DMS 273 (cell line): ENCODE results near the gene NECAP2.
"Not testable (repeated sequence)": the region's sequence is repeated elsewhere in the genome, so short reads cannot be mapped to it uniquely, and the experiment has no call there.

Experiments used
- DNase-seq: peaks from one replicate; lab custom pipeline; 2025; ENCODE audit not compliant: unreplicated experiment; lab: John Stamatoyannopoulos, UW

NECAP2 gene

DNA sequence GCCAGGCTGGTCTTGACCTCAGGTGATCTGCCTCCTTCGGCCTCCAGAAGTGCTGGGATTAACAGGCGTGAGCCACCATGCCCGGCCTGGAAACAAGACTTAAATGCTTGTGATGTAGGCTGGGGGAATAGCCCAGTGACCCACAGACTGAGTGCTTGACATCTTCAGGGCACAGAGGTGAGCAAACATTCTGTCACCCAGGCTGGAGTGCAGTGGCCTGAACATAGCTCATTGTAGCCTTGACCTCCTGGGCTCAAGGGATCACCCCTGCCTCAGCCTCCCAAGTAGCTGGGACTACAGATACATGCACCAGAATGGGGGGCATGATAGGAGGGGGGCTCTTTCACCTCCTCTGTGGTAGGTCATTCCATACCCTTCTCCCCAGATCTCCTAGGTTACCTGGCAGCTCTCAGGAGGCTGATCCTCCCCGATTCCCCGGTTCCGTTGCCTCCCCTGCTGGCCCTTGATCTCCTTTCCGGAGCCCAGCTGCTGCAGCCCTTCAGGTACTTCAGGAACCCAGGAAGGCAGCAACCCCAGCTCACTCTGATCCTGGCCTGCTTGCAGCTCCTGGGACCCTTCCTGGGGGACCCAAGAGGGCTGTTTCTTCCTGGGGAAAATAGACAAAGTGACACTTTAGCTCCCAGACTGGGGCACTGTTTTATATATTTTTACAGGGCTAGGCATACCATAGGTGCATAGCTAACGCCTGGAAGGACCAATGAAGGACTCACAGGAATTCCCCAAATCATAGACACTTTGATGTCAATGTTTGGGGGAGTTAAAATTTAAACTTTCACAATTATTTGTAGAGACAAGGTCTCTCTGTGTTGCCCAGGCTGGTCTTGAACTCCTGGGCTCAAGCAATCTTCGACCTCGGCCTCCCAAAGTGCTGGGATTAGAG, 15.1 kb upstream of the NECAP2 start:
- no peak for DNase-seq

- DNase-seq = peak; percentile 50
These were observed 9.9 kb upstream of the NECAP2 start for GRCh38 chr1:16430606-16431005.

- DNase-seq = no peak
These were observed 7.5 kb upstream of the NECAP2 start for GRCh38 chr1:16433030-16433429.

DNA sequence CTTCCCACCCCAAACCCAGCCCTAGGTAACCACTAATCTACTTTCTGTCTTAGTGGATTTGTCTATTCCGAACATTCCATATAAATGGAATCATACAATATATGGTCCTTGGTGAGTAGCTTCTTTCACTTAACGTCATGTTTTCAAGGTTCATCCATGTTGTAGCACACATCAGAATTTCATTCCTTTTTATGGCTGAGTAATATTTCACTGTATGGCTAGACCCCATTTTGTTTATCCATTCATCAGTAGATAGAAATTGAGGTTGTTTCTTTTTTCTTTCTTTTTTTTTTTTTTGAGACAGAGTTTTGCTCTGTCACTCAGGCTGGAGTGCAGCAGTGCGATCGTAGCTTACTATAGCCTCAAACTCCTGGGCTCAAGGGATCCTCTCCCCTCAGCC, 6.5 kb upstream of the NECAP2 start:
- no peak for DNase-seq

GRCh38 chr1:16434501-16434900, 6.0 kb upstream of the NECAP2 start:
- no peak for DNase-seq

DNA sequence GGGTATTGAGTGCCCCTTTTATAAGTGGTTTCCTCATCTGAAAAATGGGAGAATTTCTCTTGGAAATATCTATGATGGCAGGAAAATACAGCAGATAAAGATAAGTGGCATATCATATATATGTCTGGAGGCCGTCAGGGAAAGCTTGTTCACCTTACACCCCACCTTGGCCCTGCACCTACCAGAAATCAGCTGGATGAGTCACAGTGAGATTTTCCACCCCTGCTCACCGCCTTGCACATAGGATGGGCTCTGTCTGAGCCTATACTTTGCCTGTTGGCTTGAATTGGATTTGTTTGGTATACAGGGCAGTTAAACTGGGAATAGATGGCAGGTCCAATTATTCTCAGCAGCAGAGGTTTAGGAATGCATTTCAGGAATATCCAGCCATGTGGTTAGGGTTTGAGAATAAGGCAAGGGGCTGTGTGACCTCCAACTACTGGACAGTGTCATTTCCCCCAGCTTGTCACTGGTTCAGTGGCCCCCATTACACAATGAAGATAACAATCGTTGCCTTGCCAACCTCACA, 3.5 kb upstream of the NECAP2 start, which contains the start of gene SPATA21:
Gene SPATA21 (minus strand): TSS at position 479 of the 529 bp plus-strand sequence. CDS start 6,053 bp downstream, outside the sequence.
- DNase-seq = no peak

GRCh38 chr1:16438516-16438915, 2.0 kb upstream of the NECAP2 start:
- no peak for DNase-seq

GRCh38 chr1:16438924-16439323, 1.6 kb upstream of the NECAP2 start:
- DNase-seq = no peak

DNA sequence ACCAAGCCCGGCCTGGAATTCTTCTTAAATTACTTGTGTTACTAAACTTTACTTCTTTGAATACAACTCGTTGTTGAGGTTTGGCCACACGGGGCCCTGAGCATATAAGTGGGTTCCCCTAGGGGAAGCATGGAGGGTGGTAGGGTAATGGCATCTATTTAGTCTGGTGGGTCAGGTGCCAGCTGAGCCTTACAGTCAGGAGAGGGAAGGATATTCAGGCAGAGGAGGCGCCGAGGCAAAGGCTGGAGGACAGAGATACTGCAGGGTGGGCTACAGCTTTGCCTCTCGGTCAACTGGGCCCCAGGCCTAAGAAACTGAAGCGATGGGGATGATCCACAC, 424 bp upstream of the NECAP2 start:
- DNase-seq = peak; percentile 74

- DNase-seq = no peak
These were observed 750 bp downstream of the NECAP2 start for GRCh38 chr1:16441282-16441665.

DNA sequence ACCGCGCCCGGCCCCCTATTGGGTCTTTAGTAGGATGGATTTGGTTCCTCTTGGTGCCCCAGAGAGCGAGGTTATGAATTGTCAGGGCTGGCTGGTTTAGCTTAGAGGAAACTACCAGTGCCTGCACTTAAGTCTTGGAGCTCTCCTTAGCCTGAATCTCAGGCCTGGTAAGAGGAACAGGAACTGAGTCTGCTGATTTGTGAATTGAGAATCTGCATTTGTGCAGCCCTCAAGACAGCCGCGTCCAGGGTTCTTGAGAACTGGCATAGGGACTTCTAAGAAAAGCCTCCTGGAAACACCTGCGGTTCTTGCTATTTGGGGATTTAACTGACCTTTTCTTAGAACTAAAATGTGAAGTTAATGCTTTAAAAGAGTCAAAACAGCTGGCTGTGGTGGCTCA, 1.7 kb downstream of the NECAP2 start:
- no peak for DNase-seq

DNA sequence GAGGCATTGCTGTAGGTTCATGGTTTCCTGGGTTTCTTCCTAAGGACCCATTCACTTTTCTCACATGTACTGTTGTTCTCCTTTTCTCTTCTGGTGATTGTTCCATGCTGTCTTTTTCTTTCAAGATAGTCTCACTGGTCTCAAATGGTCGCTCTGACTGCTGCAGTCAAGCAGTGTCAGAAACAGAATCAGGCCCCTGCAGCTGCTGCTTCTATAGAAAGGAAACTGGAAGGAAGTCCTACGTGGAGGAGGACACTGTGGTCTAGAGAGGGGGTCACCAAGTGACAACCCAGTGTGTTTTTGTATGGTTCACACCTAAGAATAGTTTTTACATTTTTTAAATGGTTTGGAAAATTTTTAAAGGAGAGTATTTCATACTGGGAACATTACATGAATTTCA, 2.4 kb downstream of the NECAP2 start:
- no peak for DNase-seq

DNA sequence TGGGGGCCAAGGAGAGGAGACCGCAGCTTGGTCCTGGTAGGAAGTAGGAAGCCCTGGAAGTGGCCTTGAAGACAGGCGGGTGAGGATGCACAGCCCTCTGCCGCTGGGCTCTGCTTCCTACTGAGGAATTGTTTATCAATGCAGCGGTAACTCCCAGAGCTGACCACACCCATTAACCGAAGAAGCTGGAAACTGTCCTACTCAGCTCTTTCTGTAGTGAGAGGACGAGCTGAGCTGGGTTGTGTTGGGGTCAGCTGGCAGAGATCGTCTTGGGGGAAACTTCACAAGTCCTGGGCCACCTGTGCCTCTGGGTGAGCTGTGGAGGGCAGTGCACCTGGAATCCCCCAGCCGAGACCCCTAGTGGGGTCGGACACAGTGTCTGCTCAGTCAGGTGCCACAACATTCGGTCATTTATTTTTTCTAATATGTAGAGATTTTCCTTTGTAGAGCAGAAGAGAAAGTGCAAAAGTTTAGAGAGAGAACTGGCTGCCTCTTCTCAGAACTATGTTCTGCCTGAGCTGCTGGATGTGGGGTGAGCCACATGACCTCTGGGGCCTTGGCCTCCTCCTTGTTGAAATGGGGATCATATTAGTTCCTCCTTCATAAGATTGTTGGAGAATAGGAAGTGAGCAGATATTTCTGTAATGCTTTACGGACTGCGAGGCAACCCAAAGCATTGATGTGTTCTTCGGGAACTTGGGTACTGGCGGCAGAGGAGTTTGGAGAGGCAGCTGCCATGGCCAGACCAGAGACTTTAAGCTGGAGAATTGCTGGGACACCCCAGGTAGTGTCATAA, 3.6 kb downstream of the NECAP2 start:
- no peak for DNase-seq

- DNase-seq = no peak
These were observed 4.5 kb downstream of the NECAP2 start for GRCh38 chr1:16445052-16445451.

GRCh38 chr1:16446116-16446515, 5.6 kb downstream of the NECAP2 start:
- DNase-seq = no peak

GRCh38 chr1:16447641-16448040, 7.1 kb downstream of the NECAP2 start:
- DNase-seq = no peak

- no peak for DNase-seq
These were observed 8.5 kb downstream of the NECAP2 start for GRCh38 chr1:16449065-16449464.

DNA sequence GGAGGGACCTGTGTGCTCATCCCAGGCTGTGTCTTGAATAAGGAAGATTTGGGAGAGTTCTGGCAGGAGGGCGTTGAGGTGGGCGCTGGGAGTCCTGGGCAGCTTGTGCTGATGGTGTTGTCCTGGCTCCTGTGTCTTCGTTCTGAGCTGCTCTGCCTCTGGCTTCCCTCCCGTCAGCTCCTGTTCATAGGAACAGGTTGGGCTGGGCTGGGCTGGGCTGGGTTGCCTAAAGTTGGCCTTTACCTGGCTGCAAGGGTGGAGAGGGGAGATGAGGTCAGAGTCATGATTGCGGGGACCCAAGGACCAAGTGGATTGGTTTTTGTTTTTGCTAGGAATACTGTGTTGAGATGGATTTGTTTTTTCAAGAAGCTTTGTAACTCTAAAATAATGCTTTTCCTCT, 9.1 kb downstream of the NECAP2 start:
- no peak for DNase-seq

- no peak for DNase-seq
These were observed 10.4 kb downstream of the NECAP2 start for GRCh38 chr1:16450863-16451481.

GRCh38 chr1:16451841-16452528, 11.5 kb downstream of the NECAP2 start:
- no peak for DNase-seq

GRCh38 chr1:16454909-16455308, 14.4 kb downstream of the NECAP2 start:
- DNase-seq = not testable (repeated sequence)
